Measurements from ENCODE around the gene ARHGEF4. TPM values are rescaled to one million over a fixed set of nuclear protein-coding genes. Genes with fewer than 3 reads are reported as not detected.

The ARHGEF4 gene
- total RNA-seq, 2 donors from 2014 or later = 0.77 to 1.5 TPM

- peaks cover 10% of the 10 kb centered on the region for H3K4me1 Mint-ChIP-seq
- no peaks in the 10 kb centered on the region for H3K9me3 ChIP-seq (ENCODE audit: control insufficient read depth, low read length, poor library complexity, severe bottlenecking)
- no peaks in the 10 kb centered on the region for H3K36me3 Mint-ChIP-seq (ENCODE audit: low read depth)
- no peak for DNase-seq
- no peak overlapping the region for H3K4me3 Mint-ChIP-seq
- H3K27me3 Mint-ChIP-seq = peaks cover 11% of the 10 kb centered on the region
- H3K27ac Mint-ChIP-seq = peak overlapping the region; percentile 72
- no peak for ATAC-seq
Observed at GRCh38 chr2:130805613-130806012, 31.1 kb upstream of the ARHGEF4 start.

- Mint-ChIP-seq H3K27me3 (peaks cover 16% of the 10 kb centered on the region), H3K4me3 (no peak overlapping the region), H3K27ac (peak overlapping the region; percentile 72), H3K4me1 (peaks cover 10% of the 10 kb centered on the region), H3K36me3 (ENCODE audit: low read depth) (no peaks in the 10 kb centered on the region)
- H3K9me3 ChIP-seq (ENCODE audit: control insufficient read depth, low read length, poor library complexity, severe bottlenecking) = no peaks in the 10 kb centered on the region
- ATAC-seq = peak; percentile 33
- no peak for DNase-seq
Observed at GRCh38 chr2:130806370-130806769, 30.3 kb upstream of the ARHGEF4 start.

DNA sequence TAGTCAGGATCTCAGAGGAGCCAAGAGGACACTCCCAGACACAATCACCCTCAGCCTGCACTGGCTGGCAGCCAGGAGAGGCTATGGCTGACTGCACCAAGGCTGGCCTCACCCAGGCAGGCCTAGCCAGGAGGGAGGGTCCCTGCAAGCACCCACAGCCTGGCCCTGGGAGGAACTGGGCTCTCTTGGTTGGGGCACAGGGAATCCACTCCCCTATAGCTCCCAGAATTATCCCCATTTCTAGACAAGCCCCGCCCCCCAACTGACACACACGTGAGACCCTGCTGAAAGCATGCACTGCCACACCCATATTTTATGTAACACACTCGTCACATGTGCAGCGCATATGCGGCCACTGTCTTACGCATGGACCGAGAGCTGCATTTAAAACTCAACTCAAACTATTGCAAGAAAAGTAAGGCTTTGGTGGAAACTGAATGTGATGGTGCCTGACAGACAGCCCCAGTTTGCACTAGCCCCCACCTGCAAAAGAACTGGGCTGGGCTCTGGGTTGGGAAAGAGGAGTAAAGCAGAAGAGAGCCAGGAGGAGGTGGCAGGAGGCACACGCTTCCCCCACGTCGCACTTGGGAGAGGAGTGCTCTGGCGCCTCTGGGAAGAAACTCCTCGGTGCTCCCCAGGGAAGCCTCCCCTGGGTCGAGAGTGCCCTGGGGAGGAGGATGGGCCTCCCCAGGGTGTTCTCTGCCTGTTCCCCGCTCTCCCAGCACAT, 28.9 kb upstream of the ARHGEF4 start:
- no peaks in the 10 kb centered on the region for H3K9me3 ChIP-seq (ENCODE audit: control insufficient read depth, low read length, poor library complexity, severe bottlenecking)
- H3K27ac Mint-ChIP-seq = no peak overlapping the region
- H3K4me3 Mint-ChIP-seq = no peak overlapping the region
- peaks cover 18% of the 10 kb centered on the region for H3K27me3 Mint-ChIP-seq
- peaks cover 10% of the 10 kb centered on the region for H3K4me1 Mint-ChIP-seq
- ATAC-seq (no peak), DNase-seq (no peak)
- no peaks in the 10 kb centered on the region for H3K36me3 Mint-ChIP-seq (ENCODE audit: low read depth)

- H3K27ac Mint-ChIP-seq = no peak overlapping the region
- H3K36me3 Mint-ChIP-seq (ENCODE audit: low read depth) = no peaks in the 10 kb centered on the region
- H3K4me3 Mint-ChIP-seq = no peak overlapping the region
- DNase-seq = no peak
- H3K27me3 Mint-ChIP-seq = peaks cover 18% of the 10 kb centered on the region
- peaks cover 10% of the 10 kb centered on the region for H3K4me1 Mint-ChIP-seq
- no peaks in the 10 kb centered on the region for H3K9me3 ChIP-seq (ENCODE audit: control insufficient read depth, low read length, poor library complexity, severe bottlenecking)
- ATAC-seq = no peak
Observed at GRCh38 chr2:130808482-130809268, 28.0 kb upstream of the ARHGEF4 start.

DNA sequence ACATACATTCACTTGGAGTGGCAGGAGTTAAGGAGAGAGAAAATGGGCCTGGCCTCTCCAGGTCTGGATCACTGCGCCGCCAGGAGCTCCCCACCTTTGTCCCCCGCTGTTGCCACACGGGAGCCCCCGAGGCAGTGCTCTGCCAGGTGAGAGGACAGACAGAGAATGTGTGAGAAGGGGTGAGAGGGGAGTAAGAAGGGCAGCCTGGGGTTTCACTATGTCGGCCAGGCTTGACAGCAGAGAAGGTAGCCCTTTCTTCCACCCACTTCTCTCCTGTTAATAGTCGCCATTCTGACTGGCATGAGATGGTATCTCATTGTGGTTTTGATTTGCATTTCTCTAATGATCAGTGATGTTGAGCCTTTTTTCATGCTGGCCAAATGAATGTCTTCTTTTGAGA, 26.2 kb upstream of the ARHGEF4 start:
- no peaks in the 10 kb centered on the region for H3K36me3 Mint-ChIP-seq (ENCODE audit: low read depth)
- peaks cover 10% of the 10 kb centered on the region for H3K4me1 Mint-ChIP-seq
- peaks cover 25% of the 10 kb centered on the region for H3K27me3 Mint-ChIP-seq
- no peaks in the 10 kb centered on the region for H3K9me3 ChIP-seq (ENCODE audit: control insufficient read depth, low read length, poor library complexity, severe bottlenecking)
- DNase-seq = no peak
- H3K27ac Mint-ChIP-seq = no peak overlapping the region
- no peak for ATAC-seq
- no peak overlapping the region for H3K4me3 Mint-ChIP-seq

DNA sequence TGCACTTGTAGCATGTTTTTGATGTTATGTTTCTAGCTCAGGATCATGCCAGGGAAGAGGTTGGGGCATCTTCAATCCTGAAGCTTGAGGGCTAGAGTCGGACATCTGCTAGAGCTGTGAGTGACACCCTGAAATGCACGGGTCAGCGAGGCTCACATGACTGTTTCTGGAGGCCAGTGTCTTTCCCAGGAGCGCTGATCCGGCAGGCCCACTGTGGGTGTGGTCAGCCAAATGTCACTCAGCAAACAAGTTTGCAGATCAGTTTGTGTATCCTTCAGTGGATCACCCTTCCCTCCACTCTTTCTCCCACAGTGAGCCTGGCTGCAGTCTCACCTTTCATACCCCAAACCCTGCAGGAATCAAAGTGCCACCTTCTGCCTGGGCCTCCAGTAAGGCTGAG, 23.0 kb upstream of the ARHGEF4 start:
- H3K9me3 ChIP-seq (ENCODE audit: control insufficient read depth, low read length, poor library complexity, severe bottlenecking) = no peaks in the 10 kb centered on the region
- H3K4me1 Mint-ChIP-seq = peaks cover 4% of the 10 kb centered on the region
- H3K27ac Mint-ChIP-seq = no peak overlapping the region
- no peak overlapping the region for H3K4me3 Mint-ChIP-seq
- no peaks in the 10 kb centered on the region for H3K36me3 Mint-ChIP-seq (ENCODE audit: low read depth)
- H3K27me3 Mint-ChIP-seq = peaks cover 21% of the 10 kb centered on the region
- no peak for ATAC-seq
- no peak for DNase-seq

GRCh38 chr2:130814931-130815680, 21.6 kb upstream of the ARHGEF4 start:
- Mint-ChIP-seq H3K27me3 (peaks cover 20% of the 10 kb centered on the region), H3K4me3 (no peak overlapping the region), H3K4me1 (peaks cover 4% of the 10 kb centered on the region), H3K27ac (peak overlapping the region; percentile 56), H3K36me3 (ENCODE audit: low read depth) (no peaks in the 10 kb centered on the region)
- ATAC-seq = no peak
- DNase-seq = no peak
- H3K9me3 ChIP-seq (ENCODE audit: control insufficient read depth, low read length, poor library complexity, severe bottlenecking) = no peaks in the 10 kb centered on the region

- H3K36me3 Mint-ChIP-seq (ENCODE audit: low read depth) = no peaks in the 10 kb centered on the region
- no peak for ATAC-seq
Observed at GRCh38 chr2:130818809-130819208, 17.9 kb upstream of the ARHGEF4 start.

DNA sequence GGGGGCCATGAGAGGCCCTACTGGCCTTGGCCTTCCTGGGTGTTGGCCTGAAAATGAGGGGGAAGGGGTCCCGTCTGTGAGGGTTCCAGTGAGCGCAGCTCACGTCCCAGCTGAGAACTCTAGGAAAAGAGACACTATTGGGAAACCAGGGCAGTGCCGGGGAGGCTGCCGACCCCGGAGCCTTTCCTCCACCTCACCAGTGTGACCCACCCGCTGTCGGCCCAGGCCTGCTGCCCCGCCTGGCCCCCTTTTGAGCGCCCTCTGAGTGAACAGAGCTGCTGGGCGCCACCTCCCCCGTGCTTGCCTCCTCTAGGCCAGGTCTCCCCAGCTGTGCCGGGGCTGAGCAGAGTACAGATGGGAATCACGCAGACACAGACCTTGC, 17.5 kb upstream of the ARHGEF4 start:
- Mint-ChIP-seq H3K27ac (no peak overlapping the region), H3K4me1 (peaks cover 4% of the 10 kb centered on the region), H3K27me3 (peaks cover 8% of the 10 kb centered on the region), H3K4me3 (no peak overlapping the region), H3K36me3 (ENCODE audit: low read depth) (no peaks in the 10 kb centered on the region)
- H3K9me3 ChIP-seq (ENCODE audit: control insufficient read depth, low read length, poor library complexity, severe bottlenecking) = no peaks in the 10 kb centered on the region
- DNase-seq (no peak), ATAC-seq (no peak)

More at GRCh38 chr2:130818809-130819208, 17.9 kb upstream of the ARHGEF4 start:
- H3K9me3 ChIP-seq (ENCODE audit: control insufficient read depth, low read length, poor library complexity, severe bottlenecking) = no peaks in the 10 kb centered on the region
- no peak for DNase-seq
- Mint-ChIP-seq H3K27ac (no peak overlapping the region), H3K4me3 (no peak overlapping the region), H3K4me1 (peaks cover under 1% of the 10 kb centered on the region), H3K27me3 (peaks cover 8% of the 10 kb centered on the region)

- Mint-ChIP-seq H3K4me3 (no peak overlapping the region), H3K36me3 (ENCODE audit: low read depth) (no peaks in the 10 kb centered on the region), H3K4me1 (peaks cover 10% of the 10 kb centered on the region)
Observed at GRCh38 chr2:130819608-130820278, 17.0 kb upstream of the ARHGEF4 start.

DNA sequence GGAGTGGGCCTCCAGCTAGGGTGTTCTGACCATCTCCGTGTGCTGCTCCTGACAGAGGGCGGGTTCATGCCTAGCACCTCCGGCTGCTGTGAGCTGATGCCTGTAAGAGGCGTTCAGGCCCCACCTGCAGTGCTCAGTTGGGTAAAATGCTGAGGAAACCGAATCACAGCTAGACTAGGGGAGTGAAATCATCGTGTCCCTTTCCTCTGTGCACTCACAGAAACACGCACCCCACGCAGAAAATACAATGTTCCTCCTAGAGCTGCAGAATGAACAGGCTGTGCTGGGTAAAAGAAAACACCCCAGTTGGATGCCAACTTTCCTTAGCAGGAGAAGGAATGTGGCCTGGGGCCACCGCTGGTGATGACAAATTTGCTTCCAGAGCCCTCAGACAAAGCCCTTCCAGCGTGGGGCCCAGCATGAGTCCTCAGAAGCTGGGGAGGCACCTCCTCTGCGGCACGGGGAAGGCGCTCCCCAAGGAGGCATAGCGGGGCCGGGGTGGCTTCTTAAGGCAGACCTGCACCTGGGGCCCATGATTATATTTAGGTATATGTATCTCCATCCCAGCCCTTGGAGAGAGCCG, 16.3 kb upstream of the ARHGEF4 start:
- DNase-seq (no peak), ATAC-seq (no peak)
- Mint-ChIP-seq H3K27me3 (peaks cover under 1% of the 10 kb centered on the region), H3K4me3 (no peak overlapping the region), H3K27ac (peak overlapping the region; percentile 67), H3K36me3 (ENCODE audit: low read depth) (no peaks in the 10 kb centered on the region), H3K4me1 (peaks cover 12% of the 10 kb centered on the region)
- no peaks in the 10 kb centered on the region for H3K9me3 ChIP-seq (ENCODE audit: control insufficient read depth, low read length, poor library complexity, severe bottlenecking)

More at GRCh38 chr2:130819608-130820278, 17.0 kb upstream of the ARHGEF4 start:
- no peaks in the 10 kb centered on the region for H3K9me3 ChIP-seq (ENCODE audit: control insufficient read depth, low read length, poor library complexity, severe bottlenecking)
- DNase-seq = no peak
- no peak overlapping the region for H3K27ac Mint-ChIP-seq
- no peak for ATAC-seq
- H3K27me3 Mint-ChIP-seq = peaks cover 6% of the 10 kb centered on the region

- H3K9me3 ChIP-seq (ENCODE audit: control insufficient read depth, low read length, poor library complexity, severe bottlenecking) = no peaks in the 10 kb centered on the region
- ATAC-seq = no peak
- H3K27ac Mint-ChIP-seq = peak overlapping the region; percentile 67
Observed at GRCh38 chr2:130821867-130822266, 14.8 kb upstream of the ARHGEF4 start.

More at GRCh38 chr2:130821867-130822266, 14.8 kb upstream of the ARHGEF4 start:
- Mint-ChIP-seq H3K4me1 (peaks cover 16% of the 10 kb centered on the region), H3K36me3 (ENCODE audit: low read depth) (no peaks in the 10 kb centered on the region), H3K27me3 (no peaks in the 10 kb centered on the region), H3K4me3 (no peak overlapping the region)
- DNase-seq = no peak
